Naive thymus-derived CD4-positive, alpha-beta T cell (primary cell): ENCODE results near the gene REXO1. TPM values are rescaled to one million over a fixed set of nuclear protein-coding genes. Genes with fewer than 3 reads are reported as not detected.
A peak's percentile ranks its signal among the peaks of the same experiment; 100 is the strongest.

Experiments used
- ATAC-seq: fragments of 150-1000 bp; cut with Tn5 transposase; 2 replicates; pipeline ENCODE4 v1.10.0; 2021; ENCODE audit warnings: mild to moderate bottlenecking, moderate library complexity
- CTCF ChIA-PET: fragments of 350-600 bp; sonication (Branson Sonifier 250); formaldehyde crosslinking; loops from one replicate; lab custom pipeline; 2021; ENCODE audit warnings: antibody characterized with exemption; lab: Charles Lee
- POLR2A ChIA-PET: fragments of 350-600 bp; sonication (Branson Sonifier 250); formaldehyde crosslinking; loops from one replicate; lab custom pipeline; 2021; ENCODE audit warnings: antibody characterized with exemption, inconsistent platforms; lab: Charles Lee
- DNase-seq, 9 donors: peaks; one replicate each; pipeline versions ENCODE4 v3.0.0 to v3.0.0-alpha.2; 2020 to 2022; ENCODE audit warnings: mixed read lengths in 1 of 9
- H3K27ac ChIP-seq: one replicate; pipeline ENCODE4 v1.7.0; 2013; ENCODE audit warnings: mild to moderate bottlenecking, low read depth, low read length, moderate library complexity
- H3K27me3 ChIP-seq, 2 donors: one replicate each; pipeline ENCODE4 v1.7.0; 2013; ENCODE audit warnings: low read length in 2 of 2, mild to moderate bottlenecking in 2 of 2, moderate library complexity in 2 of 2; ENCODE audit not compliant: control insufficient read depth in 2 of 2, insufficient read depth in 2 of 2
- H3K36me3 ChIP-seq, 3 experiments: 1 replicate in 2 of 3; 2 replicates in 1 of 3; pipeline ENCODE4 v1.7.0; 2013; ENCODE audit warnings: low read length in 3 of 3, mild to moderate bottlenecking in 3 of 3, moderate library complexity in 1 of 3; ENCODE audit not compliant: insufficient read depth in 3 of 3, control insufficient read depth in 2 of 3
- H3K4me1 ChIP-seq, 2 donors: one replicate each; pipeline ENCODE4 v1.7.0; 2013; ENCODE audit warnings: low read length in 2 of 2, mild to moderate bottlenecking in 2 of 2, moderate library complexity in 1 of 2; ENCODE audit not compliant: control insufficient read depth in 2 of 2, insufficient read depth in 2 of 2
- H3K4me3 ChIP-seq: 2 replicates; pipeline ENCODE4 v1.7.0; 2013; ENCODE audit warnings: mild to moderate bottlenecking, low read length
- H3K9me3 ChIP-seq, 3 experiments: 1 replicate in 2 of 3; 2 replicates in 1 of 3; pipeline ENCODE4 v1.7.0; 2013; ENCODE audit warnings: low read length in 3 of 3; ENCODE audit not compliant: control insufficient read depth in 2 of 3
- H3K27ac Mint-ChIP-seq, 9 donors: one replicate each; pipeline ENCODE4 v1.8.0; 2020 to 2022; ENCODE audit warnings: mixed read lengths in 9 of 9, mild to moderate bottlenecking in 8 of 9, moderate library complexity in 5 of 9, inconsistent platforms in 2 of 9
- H3K27me3 Mint-ChIP-seq, 5 donors: one replicate each; pipeline ENCODE4 v1.8.0; 2021 to 2022; ENCODE audit warnings: mixed read lengths in 5 of 5, mild to moderate bottlenecking in 1 of 5
- H3K36me3 Mint-ChIP-seq, 5 donors: one replicate each; pipeline ENCODE4 v1.8.0; 2020 to 2022; ENCODE audit warnings: mixed read lengths in 5 of 5, mild to moderate bottlenecking in 3 of 5, inconsistent platforms in 1 of 5
- H3K4me1 Mint-ChIP-seq, 7 donors: one replicate each; pipeline ENCODE4 v1.8.0; 2020 to 2022; ENCODE audit warnings: mixed read lengths in 7 of 7, mild to moderate bottlenecking in 3 of 7, inconsistent platforms in 1 of 7
- H3K4me3 Mint-ChIP-seq, 10 donors: one replicate each; pipeline ENCODE4 v1.8.0; 2020 to 2022; ENCODE audit warnings: mild to moderate bottlenecking in 10 of 10, mixed read lengths in 10 of 10, moderate library complexity in 6 of 10, inconsistent platforms in 2 of 10
- H3K9me3 Mint-ChIP-seq, 11 donors: one replicate each; pipeline ENCODE4 v1.8.0; 2020 to 2022; ENCODE audit warnings: mixed read lengths in 11 of 11, mild to moderate bottlenecking in 4 of 11, inconsistent platforms in 1 of 11, moderate library complexity in 1 of 11
- intact Hi-C, 2 donors: fragments of 100-400 bp; cut with micrococcal nuclease; formaldehyde crosslinking; loops; one replicate each; pipeline ENCODE4 v1.15.1; 2023
- polyA plus RNA-seq, 2 donors: library from polyadenylated mRNA; unstranded; fragments of 300-500 nt; fragmentation: Illumina TruSeq; gene quantifications; one replicate each; pipeline ENCODE4 v1.2.3, GENCODE V29; 2021
- total RNA-seq, 6 experiments: library from RNA in 5 of 6; stranded (reverse) in 5 of 6; gene quantifications; 1 replicate in 5 of 6; 2 replicates in 1 of 6; pipeline ENCODE4 v1.2.3 and lab custom pipeline; 2021 to 2026

Gene REXO1
- total and polyA plus RNA-seq, 7 experiments from 2014 or later, result 5.4 to 92.6 (median 56.7) TPM

GRCh38 chr19:1849886-1850398 lies 1.7 kb upstream of the REXO1 start:
- no peak overlapping the region for H3K4me3 ChIP-seq
- H3K4me1 ChIP-seq, result peaks cover 36 to 67% of the 10 kb centered on the region in 2 donors
- H3K27ac ChIP-seq, result no peak overlapping the region
- Mint-ChIP-seq H3K4me3 (peak overlapping the region in 9 of 10 donors; percentile 17 to 82 (median 65)), H3K27me3 (no peaks in the 10 kb centered on the region), H3K4me1 (peaks cover 31 to 68% (median 47%) of the 10 kb centered on the region in 7 donors), H3K27ac (peak overlapping the region; percentile 58 to 95 (median 91)), H3K36me3 (peaks cover 0 to 2% (median 0%) of the 10 kb centered on the region in 5 donors), H3K9me3 (no peaks in the 10 kb centered on the region)
- DNase-seq (peak in 1 of 9 donors; percentile 5), ATAC-seq (no peak)
- H3K27me3 ChIP-seq, result no peaks in the 10 kb centered on the region
- intact Hi-C loops, result loop anchor here (2.0 to 10.0 kb wide), 3 partner anchors 245 to 585 kb away; partner anchors contain the start of genes CIRBP (in 1 of the 2), MBD3 (in 1 of the 2) and UQCR11 (in 1 of the 2)
- H3K9me3 ChIP-seq, result no peaks in the 10 kb centered on the region
- CTCF ChIA-PET, result interaction anchor here (1.2 to 1.5 kb wide), 2 partner anchors 54 to 79 kb away, joined by 3 read pairs; no protein-coding TSS in a partner anchor
- H3K36me3 ChIP-seq, result peaks cover 0 to 13% (median 0%) of the 10 kb centered on the region in 3 experiments
- POLR2A ChIA-PET, result interaction anchor here (0.8 to 1.2 kb wide), 2 partner anchors 8 to 588 kb away, joined by 3 read pairs; no protein-coding TSS in a partner anchor

DNA sequence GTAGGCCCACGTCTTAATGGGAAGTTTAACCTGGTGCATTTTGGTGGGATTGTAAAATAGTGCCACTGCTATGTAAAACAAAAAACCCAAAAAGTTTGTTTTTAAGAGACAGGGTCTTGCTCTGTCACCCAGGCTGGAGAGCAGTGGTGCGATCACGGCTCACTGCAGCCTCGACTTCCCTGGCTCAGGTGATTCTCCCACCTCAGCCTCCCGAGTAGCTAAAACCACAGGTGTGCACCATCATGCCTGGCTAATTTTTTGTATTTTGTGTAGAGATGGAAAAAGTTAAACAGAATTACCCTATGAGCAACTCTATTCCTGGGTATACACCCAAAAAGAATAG lies 820 bp upstream of the REXO1 start:
- Mint-ChIP-seq H3K27me3 (no peaks in the 10 kb centered on the region), H3K4me3 (peak overlapping the region in 7 of 10 donors; percentile 52 to 90 (median 74)), H3K36me3 (peaks cover 0 to 2% (median 0%) of the 10 kb centered on the region in 5 donors), H3K4me1 (peaks cover 36 to 67% (median 47%) of the 10 kb centered on the region in 7 donors), H3K27ac (peak overlapping the region; percentile 85 to 93 (median 91)), H3K9me3 (no peaks in the 10 kb centered on the region)
- ChIA-PET CTCF (interaction anchor here (1.0 to 1.5 kb wide), 3 partner anchors 9 to 78 kb away, joined by 3 read pairs; no protein-coding TSS in a partner anchor), POLR2A (interaction anchor here (0.7 to 1.4 kb wide), 4 partner anchors 9 to 587 kb away, joined by 3 to 4 read pairs (median 4); no protein-coding TSS in a partner anchor)
- no peak for ATAC-seq
- Histone ChIP-seq H3K36me3 (peaks cover 0 to 21% (median 0%) of the 10 kb centered on the region in 3 experiments), H3K4me3 (no peak overlapping the region), H3K9me3 (no peaks in the 10 kb centered on the region), H3K4me1 (peaks cover 31 to 67% of the 10 kb centered on the region in 2 donors), H3K27me3 (no peaks in the 10 kb centered on the region), H3K27ac (peak overlapping the region; percentile 99)
- intact Hi-C loops, result loop anchor here (2.0 to 5.0 kb wide), 2 partner anchors 244 to 257 kb away; partner anchors contain the start of genes MBD3 (in 1 of the 2) and UQCR11 (in 1 of the 2)
- no peak for DNase-seq

GRCh38 chr19:1847684-1848398 lies 442 bp downstream of the REXO1 start:
- Mint-ChIP-seq H3K27ac (peak overlapping the region; percentile 85 to 95 (median 93)), H3K36me3 (no peaks in the 10 kb centered on the region), H3K9me3 (no peaks in the 10 kb centered on the region), H3K4me1 (peaks cover 32 to 67% (median 47%) of the 10 kb centered on the region in 7 donors), H3K4me3 (peak overlapping the region; percentile 83 to 95 (median 91)), H3K27me3 (no peaks in the 10 kb centered on the region)
- H3K9me3 ChIP-seq, result no peaks in the 10 kb centered on the region
- peak; percentile 2 for ATAC-seq
- peak overlapping the region; percentile 99 for H3K27ac ChIP-seq
- H3K36me3 ChIP-seq, result peaks cover 0 to 27% (median 0%) of the 10 kb centered on the region in 3 experiments
- H3K4me1 ChIP-seq, result peaks cover 24 to 63% of the 10 kb centered on the region in 2 donors
- peak overlapping the region; percentile 85 for H3K4me3 ChIP-seq
- intact Hi-C loops, result loop anchor here (1.0 to 5.0 kb wide), 9 partner anchors 11 to 256 kb away; partner anchors contain the start of genes ATP8B3 (in 2 of the 2), UQCR11 (in 2 of the 2), ABHD17A (in 1 of the 2) and ADAT3 (in 1 of the 2)
- CTCF ChIA-PET, result interaction anchor here (0.5 to 1.5 kb wide), 2 partner anchors 22 to 861 kb away, joined by 3 to 4 read pairs; no protein-coding TSS in a partner anchor
- H3K27me3 ChIP-seq, result no peaks in the 10 kb centered on the region
- POLR2A ChIA-PET, result interaction anchor here (1.0 to 1.5 kb wide), 2 partner anchors 8 to 12 kb away, joined by 4 to 5 read pairs; no protein-coding TSS in a partner anchor
- peak in 1 of 9 donors; percentile 52 for DNase-seq

- ChIA-PET CTCF (interaction anchor here (0.5 to 1.5 kb wide), 2 partner anchors 21 to 860 kb away, joined by 3 to 4 read pairs; no protein-coding TSS in a partner anchor), POLR2A (interaction anchor here (0.5 to 1.5 kb wide), 3 partner anchors 9 to 29 kb away, joined by 3 to 5 read pairs (median 4); no protein-coding TSS in a partner anchor)
- H3K27me3 Mint-ChIP-seq, result no peaks in the 10 kb centered on the region
- DNase-seq, result no peak
- no peaks in the 10 kb centered on the region for H3K9me3 Mint-ChIP-seq
- H3K27ac ChIP-seq, result peak overlapping the region; percentile 99
- peaks cover 23 to 61% of the 10 kb centered on the region in 2 donors for H3K4me1 ChIP-seq
- peak overlapping the region; percentile 83 to 95 (median 91) for H3K4me3 Mint-ChIP-seq
- H3K27me3 ChIP-seq, result no peaks in the 10 kb centered on the region
- no peaks in the 10 kb centered on the region for H3K36me3 Mint-ChIP-seq
- H3K4me3 ChIP-seq, result peak overlapping the region; percentile 85
- peak overlapping the region; percentile 85 to 95 (median 90) for H3K27ac Mint-ChIP-seq
- no peak for ATAC-seq
- no peaks in the 10 kb centered on the region for H3K9me3 ChIP-seq
- H3K36me3 ChIP-seq, result peaks cover 0 to 27% (median 0%) of the 10 kb centered on the region in 3 experiments
- peaks cover 33 to 72% (median 50%) of the 10 kb centered on the region in 7 donors for H3K4me1 Mint-ChIP-seq
- intact Hi-C loops, result loop anchor here in 1 of 2 donors (5.0 kb wide), 1 partner anchor 255 kb away; the partner anchor contains the start of gene MBD3
Measured at GRCh38 chr19:1847348-1847683, 967 bp downstream of the REXO1 start.

DNA sequence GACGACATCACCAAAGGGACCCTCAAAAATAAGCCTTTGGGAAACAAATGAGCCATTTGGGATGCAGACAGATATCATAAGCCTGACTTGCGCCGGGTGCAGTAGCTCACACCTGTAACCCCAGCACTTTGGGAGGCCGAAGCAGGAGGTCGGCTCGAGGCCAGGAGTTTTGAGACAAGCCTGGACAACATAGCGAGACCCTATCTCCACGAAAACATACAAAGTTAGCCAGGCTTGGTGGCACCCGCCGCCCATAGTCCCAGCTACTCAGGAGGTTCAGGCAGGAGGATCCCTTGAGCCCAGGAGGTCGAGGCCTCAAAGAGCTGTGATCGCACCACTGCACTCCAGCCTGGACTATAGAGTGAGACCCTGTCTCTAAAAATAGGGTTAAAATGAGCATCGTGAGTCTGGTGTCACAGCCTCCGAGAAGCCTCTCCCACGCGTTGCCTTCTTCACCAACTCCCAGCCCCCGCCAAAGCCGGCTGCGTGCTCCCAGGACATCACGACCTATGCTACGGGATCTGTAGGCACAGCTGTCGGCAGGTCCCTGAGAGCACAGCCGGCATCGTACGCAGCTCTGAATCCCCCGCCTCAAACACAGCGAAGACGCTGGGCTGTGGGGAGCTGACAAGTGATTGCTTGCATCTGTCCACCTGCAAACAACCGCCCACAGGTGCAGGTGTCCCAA lies 1.6 kb downstream of the REXO1 start:
- Mint-ChIP-seq H3K27me3 (no peaks in the 10 kb centered on the region), H3K27ac (peak overlapping the region; percentile 81 to 95 (median 89)), H3K36me3 (no peaks in the 10 kb centered on the region), H3K4me1 (peaks cover 38 to 75% (median 56%) of the 10 kb centered on the region in 7 donors), H3K9me3 (no peaks in the 10 kb centered on the region), H3K4me3 (peak overlapping the region; percentile 83 to 95 (median 91))
- POLR2A ChIA-PET, result interaction anchor here (0.5 to 1.5 kb wide), 4 partner anchors 9 to 30 kb away, joined by 3 to 5 read pairs (median 4); no protein-coding TSS in a partner anchor
- peaks cover 23 to 55% of the 10 kb centered on the region in 2 donors for H3K4me1 ChIP-seq
- H3K9me3 ChIP-seq, result no peaks in the 10 kb centered on the region
- H3K4me3 ChIP-seq, result peak overlapping the region; percentile 85
- H3K27me3 ChIP-seq, result no peaks in the 10 kb centered on the region
- DNase-seq, result no peak
- CTCF ChIA-PET, result interaction anchor here (0.5 to 1.5 kb wide), 3 partner anchors 21 to 859 kb away, joined by 3 to 4 read pairs (median 3); no protein-coding TSS in a partner anchor
- peaks cover 0 to 27% (median 0%) of the 10 kb centered on the region in 3 experiments for H3K36me3 ChIP-seq
- ATAC-seq, result no peak
- peak overlapping the region; percentile 99 for H3K27ac ChIP-seq
- intact Hi-C loops, result loop anchor here in 1 of 2 donors (5.0 kb wide), 1 partner anchor 254 kb away; the partner anchor contains the start of gene MBD3
